Mesenchymal stem cell (in vitro differentiated cells and primary cell): Measurements from ENCODE around the gene FAM110A.

Experiments used
- DNase-seq: peaks from one replicate; pipeline ENCODE4 v3.0.0-alpha.2; 2013
- H2AFZ ChIP-seq: one replicate; pipeline ENCODE4 v1.6.1; 2013; ENCODE audit warnings: low read depth, mild to moderate bottlenecking, control low read depth, inconsistent platforms, low read length, moderate library complexity
- H2AK5ac ChIP-seq: 2 replicates; pipeline ENCODE4 v1.6.1; 2013; ENCODE audit warnings: low read length, moderate library complexity, mild to moderate bottlenecking, inconsistent platforms; ENCODE audit not compliant: severe bottlenecking
- H2BK120ac ChIP-seq: one replicate; pipeline ENCODE4 v1.6.1; 2013; ENCODE audit warnings: low read depth, mild to moderate bottlenecking, inconsistent platforms, low read length, moderate library complexity
- H2BK12ac ChIP-seq, 2 experiments: one replicate each; pipeline ENCODE4 v1.6.1; 2013; ENCODE audit warnings: inconsistent platforms in 2 of 2, low read length in 2 of 2, mild to moderate bottlenecking in 2 of 2, moderate library complexity in 2 of 2, control low read depth in 1 of 2
- H2BK15ac ChIP-seq: one replicate; pipeline ENCODE4 v1.6.1; 2013; ENCODE audit warnings: mild to moderate bottlenecking, low read depth, inconsistent platforms; ENCODE audit not compliant: poor library complexity, severe bottlenecking
- H2BK5ac ChIP-seq: 2 replicates; pipeline ENCODE4 v1.6.1; 2013; ENCODE audit warnings: low read depth, mild to moderate bottlenecking, low read length, control low read depth, inconsistent platforms; ENCODE audit not compliant: poor library complexity, severe bottlenecking
- H3K14ac ChIP-seq, 2 experiments: one replicate each; pipeline ENCODE4 v1.6.1; 2013; ENCODE audit warnings: inconsistent platforms in 2 of 2, low read length in 2 of 2, control low read depth in 1 of 2, mild to moderate bottlenecking in 1 of 2, moderate library complexity in 1 of 2
- H3K18ac ChIP-seq, 2 experiments: one replicate each; pipeline ENCODE4 v1.6.1; 2013; ENCODE audit warnings: inconsistent platforms in 2 of 2, low read length in 2 of 2, control low read depth in 1 of 2, low read depth in 1 of 2, mild to moderate bottlenecking in 1 of 2
- H3K23ac ChIP-seq, 2 experiments: one replicate each; pipeline ENCODE4 v1.6.1; 2013; ENCODE audit warnings: inconsistent platforms in 2 of 2, low read length in 2 of 2, mild to moderate bottlenecking in 2 of 2, moderate library complexity in 2 of 2, control low read depth in 1 of 2
- H3K27ac ChIP-seq: 2 replicates; pipeline ENCODE4 v1.5.1; 2013; ENCODE audit warnings: mild to moderate bottlenecking, moderate library complexity, low read length, control low read depth, inconsistent platforms; ENCODE audit not compliant: poor library complexity, severe bottlenecking
- H3K27me3 ChIP-seq, 2 experiments: 2 replicates each; pipeline versions ENCODE4 v1.6.1 to v1.7.0; 2013; ENCODE audit warnings: low read length in 2 of 2, mild to moderate bottlenecking in 2 of 2, moderate library complexity in 2 of 2, control low read depth in 1 of 2, inconsistent platforms in 1 of 2; ENCODE audit not compliant: control insufficient read depth in 1 of 2, insufficient read depth in 1 of 2
- H3K36me3 ChIP-seq, 2 experiments: 2 replicates each; pipeline versions ENCODE4 v1.6.1 to v1.7.0; 2013; ENCODE audit warnings: low read length in 2 of 2, control low read depth in 1 of 2, inconsistent platforms in 1 of 2, low read depth in 1 of 2, mild to moderate bottlenecking in 1 of 2; ENCODE audit not compliant: insufficient read depth in 2 of 2, control insufficient read depth in 1 of 2
- H3K4ac ChIP-seq, 2 experiments: one replicate each; pipeline ENCODE4 v1.6.1; 2013; ENCODE audit warnings: inconsistent platforms in 2 of 2, low read length in 2 of 2, mild to moderate bottlenecking in 2 of 2, moderate library complexity in 2 of 2, control low read depth in 1 of 2, low read depth in 1 of 2
- H3K4me1 ChIP-seq: 2 replicates; pipeline ENCODE4 v1.6.1; 2013; ENCODE audit warnings: low read depth, low read length, control low read depth; ENCODE audit not compliant: control insufficient read depth, insufficient read depth
- H3K4me2 ChIP-seq: 2 replicates; pipeline ENCODE4 v1.6.1; 2013; ENCODE audit warnings: low read length, mild to moderate bottlenecking, inconsistent platforms; ENCODE audit not compliant: poor library complexity, severe bottlenecking
- H3K4me3 ChIP-seq, 2 experiments: 2 replicates each; pipeline versions ENCODE4 v1.5.1 to v1.7.0; 2013; ENCODE audit warnings: low read length in 2 of 2, mild to moderate bottlenecking in 2 of 2, control low read depth in 1 of 2, low read depth in 1 of 2; ENCODE audit not compliant: insufficient read depth in 1 of 2
- H3K79me1 ChIP-seq: replicated peaks from 2 replicates; pipeline ENCODE4 v1.6.1; 2013; ENCODE audit warnings: mild to moderate bottlenecking, control low read depth, low read length, inconsistent platforms; ENCODE audit not compliant: poor library complexity, severe bottlenecking
- H3K9ac ChIP-seq: 2 replicates; pipeline ENCODE4 v1.7.0; 2013; ENCODE audit warnings: mild to moderate bottlenecking, low read length, moderate library complexity
- H3K9me3 ChIP-seq: 2 replicates; pipeline ENCODE4 v1.7.0; 2013; ENCODE audit warnings: mild to moderate bottlenecking, low read length; ENCODE audit not compliant: control insufficient read depth
- H4K8ac ChIP-seq: one replicate; pipeline ENCODE4 v1.6.1; 2013; ENCODE audit warnings: inconsistent platforms, mild to moderate bottlenecking, low read length, moderate library complexity
- H4K91ac ChIP-seq: one replicate; pipeline ENCODE4 v1.6.1; 2013; ENCODE audit warnings: mild to moderate bottlenecking, low read length, inconsistent platforms
- WGBS: methylation state at CpG from one replicate; pipeline ENCODE4 v1.1.7; 2013; ENCODE audit warnings: mixed read lengths; 5-methylcytosine and 5-hydroxymethylcytosine counted together

FAM110A gene

DNA sequence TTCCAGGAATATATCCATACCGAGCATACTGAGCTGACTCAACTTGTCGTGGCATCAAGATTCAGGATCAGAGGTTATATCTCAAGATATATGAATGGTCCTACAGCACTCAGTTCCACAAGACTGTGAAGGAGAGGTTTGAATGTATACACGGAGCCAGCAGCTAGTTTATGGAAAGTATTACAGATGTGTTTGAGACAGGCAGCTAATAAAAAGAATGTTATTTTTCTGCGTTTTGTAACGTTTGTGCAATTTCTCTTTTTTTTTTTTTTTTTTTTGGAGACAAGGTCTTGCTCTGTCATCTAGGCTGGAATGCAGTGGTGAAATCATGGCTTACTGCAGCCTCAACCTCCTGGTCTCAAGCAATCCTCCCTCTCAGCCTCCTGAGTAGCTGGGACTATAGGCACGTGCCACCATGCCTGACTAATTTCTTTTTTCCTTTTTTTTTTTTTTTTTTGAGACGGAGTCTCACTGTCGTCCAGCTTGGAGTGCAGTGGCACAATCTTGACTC lies 3.4 kb upstream of the FAM110A start:
- 90% methylated on average over 6 of the region's 8 CpGs for WGBS

DNA sequence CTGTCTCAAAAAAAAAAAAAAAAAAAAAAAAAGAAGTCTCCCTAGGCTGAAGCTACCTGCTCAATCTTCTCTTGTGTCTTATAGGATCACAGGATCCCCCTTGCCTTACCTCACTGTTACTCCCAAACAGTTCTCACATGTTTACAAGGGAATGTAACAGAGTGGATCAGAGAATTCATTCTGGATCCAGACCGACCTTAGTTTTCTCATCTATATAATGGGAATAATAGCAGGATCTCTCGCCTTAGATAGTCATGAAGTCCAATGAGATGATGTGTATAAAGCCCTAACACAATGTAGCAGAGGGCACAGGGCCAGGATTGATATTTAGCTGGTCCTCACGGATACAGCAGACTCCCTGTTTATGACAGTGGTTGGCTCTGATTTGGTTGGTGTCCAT lies 2.3 kb upstream of the FAM110A start:
- no peak overlapping the region for H3K27ac ChIP-seq
- H3K9me3 ChIP-seq, result no peaks in the 10 kb centered on the region
- H3K23ac ChIP-seq, result no peak overlapping the region
- no peaks in the 10 kb centered on the region for H3K36me3 ChIP-seq
- no peak overlapping the region for H3K4me2 ChIP-seq
- no peak for DNase-seq
- no peak overlapping the region for H2BK5ac ChIP-seq
- H3K79me1 ChIP-seq, result peaks cover 10% of the 10 kb centered on the region
- H3K4ac ChIP-seq, result no peak overlapping the region
- no peak overlapping the region for H4K8ac ChIP-seq
- no peak overlapping the region for H2AFZ ChIP-seq
- 95% methylated on average over 2 of the region's 3 CpGs for WGBS
- H3K27me3 ChIP-seq, result no peaks in the 10 kb centered on the region
- H2AK5ac ChIP-seq, result no peak overlapping the region
- no peak overlapping the region for H2BK12ac ChIP-seq
- no peak overlapping the region for H4K91ac ChIP-seq
- H3K14ac ChIP-seq, result no peak overlapping the region
- no peak overlapping the region for H3K9ac ChIP-seq
- peaks cover 6% of the 10 kb centered on the region for H3K4me1 ChIP-seq
- H2BK15ac ChIP-seq, result no peak overlapping the region
- no peak overlapping the region for H3K18ac ChIP-seq
- H2BK120ac ChIP-seq, result no peak overlapping the region
- H3K4me3 ChIP-seq, result no peak overlapping the region

More for the DNA sequence above, 3.4 kb upstream of the FAM110A start:
- no peak overlapping the region for H2BK12ac ChIP-seq
- H2BK15ac ChIP-seq, result no peak overlapping the region
- H3K4me1 ChIP-seq, result peaks cover 6% of the 10 kb centered on the region
- H4K8ac ChIP-seq, result no peak overlapping the region
- no peak overlapping the region for H2AK5ac ChIP-seq
- H3K23ac ChIP-seq, result no peak overlapping the region
- no peak overlapping the region for H3K27ac ChIP-seq
- no peak overlapping the region for H2BK5ac ChIP-seq
- no peaks in the 10 kb centered on the region for H3K9me3 ChIP-seq
- H4K91ac ChIP-seq, result no peak overlapping the region
- no peaks in the 10 kb centered on the region for H3K27me3 ChIP-seq
- peak; percentile 26 for DNase-seq
- no peak overlapping the region for H3K14ac ChIP-seq
- H3K4me3 ChIP-seq, result no peak overlapping the region
- H3K18ac ChIP-seq, result no peak overlapping the region
- H3K4ac ChIP-seq, result no peak overlapping the region
- peaks cover 6% of the 10 kb centered on the region for H3K79me1 ChIP-seq
- H2AFZ ChIP-seq, result no peak overlapping the region
- H3K4me2 ChIP-seq, result no peak overlapping the region
- H2BK120ac ChIP-seq, result no peak overlapping the region
- H3K9ac ChIP-seq, result peak overlapping the region; percentile 48
- H3K36me3 ChIP-seq, result no peaks in the 10 kb centered on the region

DNA sequence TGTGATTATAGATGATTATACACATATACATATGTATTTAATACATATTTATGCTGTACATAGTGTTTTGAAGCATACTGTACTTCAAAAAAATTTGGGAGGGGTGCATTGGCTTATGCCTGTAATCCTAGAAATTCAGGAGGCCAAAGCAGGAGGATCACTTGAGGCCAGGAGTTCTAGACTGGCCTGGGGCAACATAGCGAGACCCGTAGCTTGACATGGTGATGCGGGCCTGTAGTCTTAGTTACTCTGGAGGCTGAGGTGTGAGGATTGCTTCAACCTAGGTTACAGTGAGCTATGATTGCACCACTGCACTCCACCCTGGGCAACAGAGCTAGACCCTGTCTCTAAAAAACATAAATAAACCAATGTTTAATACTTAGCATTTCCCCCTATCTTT lies 1.6 kb upstream of the FAM110A start:
- no peak overlapping the region for H3K18ac ChIP-seq
- H3K4me3 ChIP-seq, result no peak overlapping the region

DNA sequence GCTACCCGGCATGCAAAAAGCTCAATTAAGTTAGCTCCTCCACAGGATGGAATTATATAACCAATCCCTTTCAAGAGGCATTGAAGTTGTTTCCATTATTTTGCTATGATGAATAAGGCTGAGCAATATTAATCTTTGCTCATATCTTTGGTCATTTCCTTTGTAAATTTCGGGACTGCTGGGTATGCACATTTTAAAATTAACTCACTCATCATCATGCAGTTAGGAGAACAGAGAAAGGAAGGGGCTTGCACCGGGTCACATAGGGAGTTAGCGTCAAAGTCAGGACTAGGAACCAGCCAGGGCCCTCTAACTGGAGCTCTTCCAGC lies 430 bp upstream of the FAM110A start:
- Histone ChIP-seq H3K9ac (peak overlapping the region; percentile 93), H3K36me3 (no peaks in the 10 kb centered on the region), H3K27me3 (no peaks in the 10 kb centered on the region), H3K27ac (peak overlapping the region; percentile 31), H2BK5ac (no peak overlapping the region), H3K14ac (no peak overlapping the region), H4K91ac (no peak overlapping the region), H3K4me1 (peaks cover 6% of the 10 kb centered on the region), H2BK120ac (peak overlapping the region; percentile 80), H3K18ac (peak overlapping the region in 1 of 2 experiments; percentile 77), H3K4ac (no peak overlapping the region), H2BK15ac (no peak overlapping the region), H2BK12ac (no peak overlapping the region), H3K4me3 (peak overlapping the region; percentile 48 to 89), H3K9me3 (no peaks in the 10 kb centered on the region), H2AK5ac (no peak overlapping the region), H3K79me1 (peaks cover 15% of the 10 kb centered on the region), H2AFZ (no peak overlapping the region), H3K23ac (no peak overlapping the region), H4K8ac (no peak overlapping the region), H3K4me2 (peak overlapping the region; percentile 85)
- no peak for DNase-seq
- 0% methylated on average over 2 of the region's 4 CpGs for WGBS

More for the DNA sequence above, 1.6 kb upstream of the FAM110A start:
- Histone ChIP-seq H3K79me1 (peaks cover 10% of the 10 kb centered on the region), H3K4me2 (no peak overlapping the region), H4K8ac (no peak overlapping the region), H3K14ac (no peak overlapping the region), H3K36me3 (no peaks in the 10 kb centered on the region), H3K9ac (no peak overlapping the region), H3K9me3 (no peaks in the 10 kb centered on the region), H3K23ac (no peak overlapping the region), H2BK120ac (no peak overlapping the region), H2AK5ac (no peak overlapping the region), H2AFZ (no peak overlapping the region), H2BK5ac (no peak overlapping the region), H3K27ac (no peak overlapping the region), H3K4ac (no peak overlapping the region), H2BK15ac (no peak overlapping the region), H3K4me1 (peaks cover 6% of the 10 kb centered on the region), H4K91ac (no peak overlapping the region), H2BK12ac (no peak overlapping the region), H3K27me3 (no peaks in the 10 kb centered on the region)
- no peak for DNase-seq
- 100% methylated on average over 3 of the region's 3 CpGs for WGBS
